GM12878 (cell line): ENCODE results near the gene MBOAT2. TPM values are rescaled to one million over a fixed set of nuclear protein-coding genes. Genes with fewer than 3 reads are reported as not detected.

ENCODE experiments used
- ATAC-seq: fragments of 200-7000 bp; cut with Tn5 transposase; 3 replicates; pipeline ENCODE4 v1.9.1; 2020; ENCODE audit warnings: mild to moderate bottlenecking, moderate library complexity
- BruUV-seq: library from RNA; stranded (reverse); fragments of 400-500 nt; replicated peaks from 2 replicates; lab custom pipeline; 2021; lab: Mats Ljungman, UMichigan
- CTCF ChIA-PET: fragments of 300-600 bp; sonication (Branson Sonifier 250); formaldehyde crosslinking; extraction: SDS; loops from one replicate; lab custom pipeline; 2021; ENCODE audit warnings: inconsistent platforms; lab: Yijun Ruan, JAX
- POLR2A ChIA-PET: fragments of 350-600 bp; formaldehyde crosslinking; extraction: SDS; loops from one replicate; lab custom pipeline; 2021; ENCODE audit warnings: inconsistent platforms; lab: Charles Lee
- RAD21 ChIA-PET: fragments of 300-600 bp; sonication (Branson Sonifier 250); formaldehyde crosslinking; loops from one replicate; lab custom pipeline; 2023; ENCODE audit warnings: antibody characterized with exemption; ENCODE audit not compliant: unreplicated experiment; lab: Charles Lee
- SMC1A ChIA-PET: fragments of 300-600 bp; sonication (Branson Sonifier 250); formaldehyde crosslinking; loops from one replicate; lab custom pipeline; 2023; ENCODE audit not compliant: unreplicated experiment, uncharacterized antibody; lab: Charles Lee
- DNase-seq: peaks from one replicate; pipeline ENCODE4 v3.0.0-alpha.2; 2011; ENCODE audit warnings: low read depth, low spot score
- FAIRE-seq: peaks from 3 replicates; lab custom pipeline; 2011; peaks lifted over from hg19 to GRCh38; lab: Jason Lieb, UNC
- H2AFZ ChIP-seq: 2 replicates; pipeline ENCODE4 v1.6.0; 2011; ENCODE audit warnings: low read depth, low read length, control low read depth; ENCODE audit not compliant: control insufficient read depth
- H3K27ac ChIP-seq: 2 replicates; pipeline ENCODE4 v1.5.1; 2011; ENCODE audit warnings: control low read depth; ENCODE audit not compliant: control insufficient read depth, insufficient read depth
- H3K27me3 ChIP-seq, 2 experiments: replicated peaks in 1 of 2; 2 replicates each; pipeline versions ENCODE4 v1.6.0 to v1.6.1; 2011; ENCODE audit warnings: low read length in 1 of 2; ENCODE audit not compliant: control insufficient read depth in 2 of 2, insufficient read depth in 2 of 2
- H3K36me3 ChIP-seq, 2 experiments: 2 replicates each; pipeline ENCODE4 v1.5.1; 2011; ENCODE audit warnings: low read length in 1 of 2; ENCODE audit not compliant: control insufficient read depth in 2 of 2, insufficient read depth in 2 of 2
- H3K4me1 ChIP-seq: 2 replicates; pipeline ENCODE4 v1.6.1; 2011; ENCODE audit warnings: mild to moderate bottlenecking, low read length, moderate library complexity, mixed read lengths; ENCODE audit not compliant: control insufficient read depth, insufficient read depth
- H3K4me2 ChIP-seq: 2 replicates; pipeline ENCODE4 v1.6.0; 2011; ENCODE audit warnings: control low read depth; ENCODE audit not compliant: control insufficient read depth, insufficient read depth
- H3K4me3 ChIP-seq: fragments of 200-600 bp; sonication (generic); 2 replicates; pipeline ENCODE4 v1.5.1; 2016
- H3K79me2 ChIP-seq: 2 replicates; pipeline ENCODE4 v1.6.0; 2011; ENCODE audit warnings: low read length; ENCODE audit not compliant: control insufficient read depth, insufficient read depth
- H3K9ac ChIP-seq: 2 replicates; pipeline ENCODE4 v1.8.0; 2011; ENCODE audit warnings: low read length, control low read depth, mixed read lengths; ENCODE audit not compliant: control insufficient read depth, insufficient read depth
- H3K9me3 ChIP-seq: replicated peaks from 3 replicates; pipeline ENCODE4 v1.5.1; 2011; ENCODE audit warnings: mild to moderate bottlenecking, low read length; ENCODE audit not compliant: control insufficient read depth, insufficient read depth
- H4K20me1 ChIP-seq: 2 replicates; pipeline ENCODE4 v1.6.0; 2011; ENCODE audit not compliant: control insufficient read depth, insufficient read depth
- CHD4 ChIP-seq: fragments of 200-600 bp; sonication (generic); IDR thresholded peaks from 2 replicates; pipeline ENCODE4 v1.6.1; 2016; ENCODE audit warnings: mild to moderate bottlenecking
- CUX1 ChIP-seq: IDR thresholded peaks from 2 replicates; pipeline ENCODE4 v1.6.1; 2012; ENCODE audit warnings: improper control_type of control experiment, low read depth, low read length; ENCODE audit not compliant: insufficient replicate concordance
- ETV6 ChIP-seq, 2 experiments: fragments of 450-650 bp in 1 of 2; IDR thresholded peaks in 1 of 2; conservative IDR thresholded peaks in 1 of 2; 2 replicates each; pipeline ENCODE4 v1.6.1; 2014; ENCODE audit warnings: antibody characterized with exemption in 1 of 2, borderline replicate concordance in 1 of 2, low read depth in 1 of 2, mild to moderate bottlenecking in 1 of 2, moderate library complexity in 1 of 2
- FOXM1 ChIP-seq: IDR thresholded peaks from 2 replicates; pipeline ENCODE4 v1.6.1; 2012; ENCODE audit warnings: low read depth, mild to moderate bottlenecking, inconsistent platforms, low read length, moderate library complexity
- GATAD2B ChIP-seq: fragments of 450-650 bp; conservative IDR thresholded peaks from 2 replicates; pipeline ENCODE4 v1.6.1; 2017; ENCODE audit warnings: low read depth, mild to moderate bottlenecking, moderate library complexity
- IRF3 ChIP-seq: fragments of 450-650 bp; IDR thresholded peaks from 2 replicates; pipeline ENCODE4 v1.6.1; 2014; ENCODE audit warnings: mild to moderate bottlenecking
- IRF5 ChIP-seq: fragments of 450-650 bp; IDR thresholded peaks from 2 replicates; pipeline ENCODE4 v1.6.1; 2017; ENCODE audit warnings: borderline replicate concordance
- MXI1 ChIP-seq: fragments of 150-350 bp; IDR thresholded peaks from 2 replicates; pipeline ENCODE4 v1.6.1; 2011; ENCODE audit warnings: low read depth, mild to moderate bottlenecking, inconsistent platforms, low read length, improper control_type of control experiment
- NBN ChIP-seq: fragments of 450-650 bp; IDR thresholded peaks from 2 replicates; pipeline ENCODE4 v1.6.1; 2016
- NFYA ChIP-seq: IDR thresholded peaks from 2 replicates; pipeline ENCODE4 v1.6.1; 2011; ENCODE audit warnings: low read depth, mild to moderate bottlenecking, low read length, improper control_type of control experiment, borderline replicate concordance
- POLR2AphosphoS5 ChIP-seq: IDR thresholded peaks from 2 replicates; pipeline ENCODE4 v1.6.1; 2011; ENCODE audit warnings: mild to moderate bottlenecking, low read length, inconsistent platforms
- POU2F2 ChIP-seq: IDR thresholded peaks from 3 replicates; pipeline ENCODE4 v1.6.1; 2011; ENCODE audit warnings: low read depth, mild to moderate bottlenecking, low read length, borderline replicate concordance
- TCF7 ChIP-seq: IDR thresholded peaks from 2 replicates; pipeline ENCODE4 v1.6.1; 2014; ENCODE audit warnings: antibody characterized with exemption, borderline replicate concordance
- USF1 ChIP-seq: IDR thresholded peaks from 2 replicates; pipeline ENCODE4 v1.6.1; 2011; ENCODE audit warnings: borderline replicate concordance, low read depth, mild to moderate bottlenecking, moderate library complexity, mixed read lengths, low read length; ENCODE audit not compliant: insufficient read depth; ENCODE audit errors: extremely low read length
- WGBS: methylation state at CpG from one replicate; pipeline ENCODE4 v1.1.6; 2016; ENCODE audit warnings: low lambda C conversion rate; ENCODE audit not compliant: insufficient replicate concordance, insufficient coverage; ENCODE audit errors: missing lambda C conversion rate; 5-methylcytosine and 5-hydroxymethylcytosine counted together
- in situ Hi-C: fragments of 300-500 bp; cut with MboI; formaldehyde crosslinking; loops from 9 replicates; pipeline ENCODE4 v1.14.3; 2018; ENCODE audit warnings: mixed read lengths
- intact Hi-C: fragments of 100-400 bp; cut with micrococcal nuclease; formaldehyde crosslinking; loops from one replicate; pipeline ENCODE4 v1.14.2; 2022; ENCODE audit not compliant: unreplicated experiment
- polyA plus RNA-seq, 11 experiments: library from polyadenylated mRNA; depleted of rRNA in 4 of 11; unstranded in 6 of 11; stranded (reverse) in 5 of 11; fragments of >200 nt; fragmentation: Nextera tagmentation in 4 of 11; fragmentation: Illumina TruSeq in 1 of 11; extraction: Ambion mirVana in 4 of 11; extraction: Trizol in 1 of 11; gene quantifications; 1 replicate in 1 of 11; 2 replicates in 10 of 11; pipeline versions ENCODE4 v1.2.1 to v1.2.3, GENCODE V29; 2011 to 2016; ENCODE audit warnings: inconsistent platforms in 2 of 11, missing spikeins in 2 of 11, low read depth in 1 of 11
- total RNA-seq, 4 experiments: library from RNA; depleted of rRNA in 3 of 4; stranded (reverse); fragments of >200 nt in 3 of 4; fragmentation: Illumina TruSeq in 1 of 4; extraction: Trizol in 1 of 4; gene quantifications; 2 replicates each; pipeline versions ENCODE4 v1.2.1 to v1.2.3, GENCODE V29; 2013 to 2021

Gene MBOAT2
- total and polyA plus RNA-seq, 10 of the 15 experiments (the other 5 are each of a cell fraction or from before 2014, with no cell fraction given): 0.08 to 40.6 (median 1.8) TPM

GRCh38 chr2:8994386-8994785, 9.1 kb downstream of the MBOAT2 start (continued):
- TF ChIP-seq NFYA: no peak
- TF ChIP-seq, all 136 proteins: peak for 0

- no peaks in the 10 kb centered on the region for H3K9me3 ChIP-seq
- in situ Hi-C loops: no loop called here
- no peaks in the 10 kb centered on the region for H3K36me3 ChIP-seq
- H2AFZ ChIP-seq: no peak overlapping the region
- RAD21 ChIA-PET: no interaction called here
- BruUV-seq: no TSS peak
- SMC1A ChIA-PET: interaction anchor here (1.2 to 13.0 kb wide), 3 partner anchors 9 to 120 kb away, joined by 3 to 101 read pairs (median 5); partner anchors contain the start of gene MBOAT2
- DNase-seq (no peak), FAIRE-seq (no peak), ATAC-seq (no peak)
- peaks cover 3% of the 10 kb centered on the region for H3K4me1 ChIP-seq
- 56% methylated on average over 7 of the region's 7 CpGs for WGBS
- H3K9ac ChIP-seq: no peak overlapping the region
- CTCF ChIA-PET: interaction anchor here (1.9 kb wide), 1 partner anchor 15 kb away, joined by 6 read pairs; no protein-coding TSS in a partner anchor
- H3K79me2 ChIP-seq: no peaks in the 10 kb centered on the region
- intact Hi-C loops: no loop called here
- no peak overlapping the region for H3K4me2 ChIP-seq
- H4K20me1 ChIP-seq: no peaks in the 10 kb centered on the region
- no peak overlapping the region for H3K4me3 ChIP-seq
- POLR2A ChIA-PET: no interaction called here
- no peaks in the 10 kb centered on the region for H3K27me3 ChIP-seq
- H3K27ac ChIP-seq: no peak overlapping the region
- no peak for TF ChIP-seq ETV6 (conservative IDR thresholded peaks at IDR 0.05 in 1 of 2, IDR thresholded peaks at IDR 0.05 in 1 of 2; ENCODE audit: borderline replicate concordance in 1 of 2, low read depth in 1 of 2)
- TF ChIP-seq CHD4: no peak
- TF ChIP-seq USF1: no peak
- no peak for TF ChIP-seq GATAD2B
- no peak for TF ChIP-seq NBN
- TF ChIP-seq POLR2AphosphoS5: no peak
- TF ChIP-seq CUX1: no peak
- TF ChIP-seq TCF7: no peak
- TF ChIP-seq IRF3: no peak
- TF ChIP-seq IRF5: no peak
- no peak for TF ChIP-seq POU2F2
- no peak for TF ChIP-seq MXI1
- no peak for TF ChIP-seq FOXM1
Measured at GRCh38 chr2:8993902-8994278, 9.6 kb downstream of the MBOAT2 start.
